PC-9 (cell line): ENCODE data around the gene COL5A1.

Experiments
- EZH2 ChIP-seq: fragments of 200-600 bp; sonication (generic); IDR thresholded peaks from 2 replicates; pipeline ENCODE4 v1.8.0; 2017; ENCODE audit warnings: antibody characterized with exemption, low read depth
- TF ChIP-seq, protein P1 (sequence below): fragments of 200-600 bp; sonication (generic); conservative IDR thresholded peaks from 2 replicates; pipeline ENCODE4 v1.6.1; 2017; ENCODE audit warnings: mixed run types, antibody characterized with exemption, mild to moderate bottlenecking, moderate library complexity

DNA sequence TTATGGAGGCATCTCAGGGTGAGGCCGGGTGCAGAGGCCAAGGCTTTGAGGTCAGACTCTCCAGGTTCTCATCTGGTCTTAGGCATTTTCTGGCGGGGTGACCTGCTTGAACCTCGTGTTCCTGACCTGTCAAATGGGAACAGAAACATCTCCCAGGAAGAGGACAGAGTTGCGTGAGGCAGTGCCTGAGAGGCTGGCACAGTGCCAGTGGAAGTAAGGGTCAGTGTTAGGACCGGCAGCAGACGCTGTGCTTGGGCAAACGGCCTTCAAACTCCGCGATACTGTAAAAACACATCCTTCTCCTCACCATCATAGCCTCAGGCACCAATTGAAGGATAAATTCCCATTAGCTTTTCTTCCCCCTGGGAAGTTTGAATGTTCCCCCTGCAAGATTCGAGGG lies 183.4 kb downstream of the COL5A1 start:
- TF ChIP-seq, protein P1, sequence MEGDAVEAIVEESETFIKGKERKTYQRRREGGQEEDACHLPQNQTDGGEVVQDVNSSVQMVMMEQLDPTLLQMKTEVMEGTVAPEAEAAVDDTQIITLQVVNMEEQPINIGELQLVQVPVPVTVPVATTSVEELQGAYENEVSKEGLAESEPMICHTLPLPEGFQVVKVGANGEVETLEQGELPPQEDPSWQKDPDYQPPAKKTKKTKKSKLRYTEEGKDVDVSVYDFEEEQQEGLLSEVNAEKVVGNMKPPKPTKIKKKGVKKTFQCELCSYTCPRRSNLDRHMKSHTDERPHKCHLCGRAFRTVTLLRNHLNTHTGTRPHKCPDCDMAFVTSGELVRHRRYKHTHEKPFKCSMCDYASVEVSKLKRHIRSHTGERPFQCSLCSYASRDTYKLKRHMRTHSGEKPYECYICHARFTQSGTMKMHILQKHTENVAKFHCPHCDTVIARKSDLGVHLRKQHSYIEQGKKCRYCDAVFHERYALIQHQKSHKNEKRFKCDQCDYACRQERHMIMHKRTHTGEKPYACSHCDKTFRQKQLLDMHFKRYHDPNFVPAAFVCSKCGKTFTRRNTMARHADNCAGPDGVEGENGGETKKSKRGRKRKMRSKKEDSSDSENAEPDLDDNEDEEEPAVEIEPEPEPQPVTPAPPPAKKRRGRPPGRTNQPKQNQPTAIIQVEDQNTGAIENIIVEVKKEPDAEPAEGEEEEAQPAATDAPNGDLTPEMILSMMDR, result no peak
- no peak for TF ChIP-seq EZH2
